ENCODE measurements around the gene CCDC149.

DNA sequence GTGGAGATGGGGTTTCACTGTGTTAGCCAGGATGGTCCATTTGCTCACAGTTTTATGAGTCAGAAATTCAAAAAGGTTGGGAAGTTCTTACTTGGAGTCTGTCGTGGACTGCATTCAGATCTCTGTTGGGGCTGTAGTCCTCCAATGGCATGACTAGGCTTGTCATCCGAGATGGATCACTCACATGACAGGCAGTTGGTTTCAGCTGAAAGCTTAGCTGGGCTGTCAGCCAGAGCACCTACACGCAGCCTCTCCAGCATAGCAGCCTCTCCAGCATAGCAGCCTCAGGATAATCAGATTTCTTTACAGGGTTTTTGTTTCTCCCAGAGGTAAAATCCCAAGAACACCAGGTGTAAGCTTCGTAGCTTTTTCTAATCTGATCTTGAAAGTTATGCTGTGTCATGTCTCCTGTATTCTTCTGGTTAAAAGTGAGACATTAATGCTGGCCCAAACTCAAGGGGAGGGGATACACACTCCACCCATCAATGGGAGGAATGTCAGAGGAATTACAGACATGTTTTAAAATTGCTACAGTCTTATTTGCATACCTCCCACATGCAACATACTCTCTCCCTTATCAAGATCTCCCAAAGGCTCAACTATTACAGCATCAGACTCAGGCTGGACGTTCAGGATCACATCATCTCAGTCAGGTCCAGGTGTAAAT is 149.1 kb downstream of the CCDC149 start:
- TF ChIP-seq POLR2AphosphoS5 (IDR thresholded peaks at IDR 0.05; ENCODE audit: low read depth, low read length) = no peak
- TF ChIP-seq, protein P1, sequence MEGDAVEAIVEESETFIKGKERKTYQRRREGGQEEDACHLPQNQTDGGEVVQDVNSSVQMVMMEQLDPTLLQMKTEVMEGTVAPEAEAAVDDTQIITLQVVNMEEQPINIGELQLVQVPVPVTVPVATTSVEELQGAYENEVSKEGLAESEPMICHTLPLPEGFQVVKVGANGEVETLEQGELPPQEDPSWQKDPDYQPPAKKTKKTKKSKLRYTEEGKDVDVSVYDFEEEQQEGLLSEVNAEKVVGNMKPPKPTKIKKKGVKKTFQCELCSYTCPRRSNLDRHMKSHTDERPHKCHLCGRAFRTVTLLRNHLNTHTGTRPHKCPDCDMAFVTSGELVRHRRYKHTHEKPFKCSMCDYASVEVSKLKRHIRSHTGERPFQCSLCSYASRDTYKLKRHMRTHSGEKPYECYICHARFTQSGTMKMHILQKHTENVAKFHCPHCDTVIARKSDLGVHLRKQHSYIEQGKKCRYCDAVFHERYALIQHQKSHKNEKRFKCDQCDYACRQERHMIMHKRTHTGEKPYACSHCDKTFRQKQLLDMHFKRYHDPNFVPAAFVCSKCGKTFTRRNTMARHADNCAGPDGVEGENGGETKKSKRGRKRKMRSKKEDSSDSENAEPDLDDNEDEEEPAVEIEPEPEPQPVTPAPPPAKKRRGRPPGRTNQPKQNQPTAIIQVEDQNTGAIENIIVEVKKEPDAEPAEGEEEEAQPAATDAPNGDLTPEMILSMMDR (IDR thresholded peaks at IDR 0.05) = no peak

Data from Panc1 (cell line).